Parathyroid adenoma (tissue), 2 donors: ENCODE results near the gene GFI1.

Experiments
- H2AFZ ChIP-seq: fragments of 300-600 bp; sonication (generic); one replicate; pipeline ENCODE4 v1.7.0; 2017; ENCODE audit warnings: antibody characterized with exemption, mild to moderate bottlenecking
- H3K27ac ChIP-seq: fragments of 300-600 bp; sonication (generic); one replicate; pipeline ENCODE4 v1.7.0; 2017
- H3K27me3 ChIP-seq: fragments of 300-600 bp; sonication (generic); one replicate; pipeline ENCODE4 v1.7.0; 2017; ENCODE audit warnings: low read length; ENCODE audit not compliant: control insufficient read depth, insufficient read depth
- H3K36me3 ChIP-seq: fragments of 300-600 bp; sonication (generic); one replicate; pipeline ENCODE4 v1.7.0; 2017; ENCODE audit warnings: low read length; ENCODE audit not compliant: control insufficient read depth, insufficient read depth
- H3K4me1 ChIP-seq: fragments of 300-600 bp; sonication (generic); one replicate; pipeline ENCODE4 v1.7.0; 2017; ENCODE audit warnings: control low read depth
- H3K4me2 ChIP-seq: fragments of 300-600 bp; sonication (generic); one replicate; pipeline ENCODE4 v1.7.0; 2017; ENCODE audit warnings: low read length
- H3K4me3 ChIP-seq: fragments of 300-600 bp; sonication (generic); one replicate; pipeline ENCODE4 v1.7.0; 2017; ENCODE audit warnings: low read depth, low read length
- H3K79me2 ChIP-seq: fragments of 300-600 bp; sonication (generic); one replicate; pipeline ENCODE4 v1.7.0; 2017; ENCODE audit warnings: control low read depth
- H3K9ac ChIP-seq: fragments of 300-600 bp; sonication (generic); one replicate; pipeline ENCODE4 v1.7.0; 2017; ENCODE audit warnings: mild to moderate bottlenecking
- H3K9me3 ChIP-seq: fragments of 300-600 bp; sonication (generic); one replicate; pipeline ENCODE4 v1.7.0; 2017; ENCODE audit warnings: low read length; ENCODE audit not compliant: control insufficient read depth
- CTCF ChIP-seq: fragments of 300-600 bp; sonication (generic); IDR thresholded peaks from one replicate; pipeline ENCODE4 v1.7.0; 2017; ENCODE audit warnings: antibody characterized with exemption, mild to moderate bottlenecking
- donor health status: primary hyperparathyroidism.

GFI1 gene

GRCh38 chr1:92466683-92467352, 19.9 kb downstream of the GFI1 start:
- Histone ChIP-seq H3K4me2 (no peak overlapping the region), H3K9me3 (no peaks in the 10 kb centered on the region), H3K27me3 (no peaks in the 10 kb centered on the region), H3K27ac (no peak overlapping the region), H3K4me1 (no peaks in the 10 kb centered on the region), H3K79me2 (no peaks in the 10 kb centered on the region), H3K4me3 (no peak overlapping the region), H2AFZ (no peak overlapping the region), H3K36me3 (no peaks in the 10 kb centered on the region), H3K9ac (no peak overlapping the region)
- TF ChIP-seq CTCF: no peak

- Histone ChIP-seq H2AFZ (no peak overlapping the region), H3K27me3 (no peaks in the 10 kb centered on the region), H3K27ac (no peak overlapping the region), H3K79me2 (no peaks in the 10 kb centered on the region), H3K9ac (no peak overlapping the region), H3K4me2 (no peak overlapping the region), H3K9me3 (no peaks in the 10 kb centered on the region), H3K4me1 (no peaks in the 10 kb centered on the region), H3K4me3 (no peak overlapping the region), H3K36me3 (no peaks in the 10 kb centered on the region)
- no peak for TF ChIP-seq CTCF
Observed at GRCh38 chr1:92465256-92465647, 21.5 kb downstream of the GFI1 start.

- H3K9ac ChIP-seq: no peak overlapping the region
- no peak overlapping the region for H2AFZ ChIP-seq
- no peak overlapping the region for H3K4me3 ChIP-seq
Observed at GRCh38 chr1:92464588-92465255, 22.0 kb downstream of the GFI1 start.

GRCh38 chr1:92461364-92462097, 25.2 kb downstream of the GFI1 start:
- H3K4me3 ChIP-seq: no peak overlapping the region
- H3K4me2 ChIP-seq: no peak overlapping the region
- H3K27ac ChIP-seq: no peak overlapping the region
- H3K9me3 ChIP-seq: no peaks in the 10 kb centered on the region
- no peak overlapping the region for H3K9ac ChIP-seq
- H3K27me3 ChIP-seq: no peaks in the 10 kb centered on the region
- no peaks in the 10 kb centered on the region for H3K79me2 ChIP-seq
- no peak overlapping the region for H2AFZ ChIP-seq
- no peak for TF ChIP-seq CTCF
- no peaks in the 10 kb centered on the region for H3K36me3 ChIP-seq
- H3K4me1 ChIP-seq: no peaks in the 10 kb centered on the region

More at GRCh38 chr1:92464588-92465255, 22.0 kb downstream of the GFI1 start:
- Histone ChIP-seq H3K4me1 (no peaks in the 10 kb centered on the region), H3K79me2 (no peaks in the 10 kb centered on the region), H3K4me2 (no peak overlapping the region), H3K27me3 (no peaks in the 10 kb centered on the region), H3K9me3 (no peaks in the 10 kb centered on the region), H3K27ac (no peak overlapping the region), H3K36me3 (no peaks in the 10 kb centered on the region)
- TF ChIP-seq CTCF: no peak
